ENCODE data around the gene ATXN3.
A peak's percentile ranks its signal among the peaks of the same experiment; 100 is the strongest.

Gene ATXN3

GRCh38 chr14:92108345-92109254 is 2.2 kb upstream of the ATXN3 start:
- no peak for DNase-seq (ENCODE audit: low read depth)
- no peak for TF ChIP-seq CTCF (IDR thresholded peaks at IDR 0.05; ENCODE audit: low read length, missing control alignments)
- no peak overlapping the region for H3K4me3 ChIP-seq (replicated peaks; ENCODE audit: low read depth, low read length)

GRCh38 chr14:92105893-92106142 is 564 bp downstream of the ATXN3 start:
- TF ChIP-seq CTCF (IDR thresholded peaks at IDR 0.05; ENCODE audit: low read length, missing control alignments), result no peak
- H3K4me3 ChIP-seq (replicated peaks; ENCODE audit: low read depth, low read length), result peak overlapping the region; percentile 61
- DNase-seq (ENCODE audit: low read depth), result peak; percentile 68

DNA sequence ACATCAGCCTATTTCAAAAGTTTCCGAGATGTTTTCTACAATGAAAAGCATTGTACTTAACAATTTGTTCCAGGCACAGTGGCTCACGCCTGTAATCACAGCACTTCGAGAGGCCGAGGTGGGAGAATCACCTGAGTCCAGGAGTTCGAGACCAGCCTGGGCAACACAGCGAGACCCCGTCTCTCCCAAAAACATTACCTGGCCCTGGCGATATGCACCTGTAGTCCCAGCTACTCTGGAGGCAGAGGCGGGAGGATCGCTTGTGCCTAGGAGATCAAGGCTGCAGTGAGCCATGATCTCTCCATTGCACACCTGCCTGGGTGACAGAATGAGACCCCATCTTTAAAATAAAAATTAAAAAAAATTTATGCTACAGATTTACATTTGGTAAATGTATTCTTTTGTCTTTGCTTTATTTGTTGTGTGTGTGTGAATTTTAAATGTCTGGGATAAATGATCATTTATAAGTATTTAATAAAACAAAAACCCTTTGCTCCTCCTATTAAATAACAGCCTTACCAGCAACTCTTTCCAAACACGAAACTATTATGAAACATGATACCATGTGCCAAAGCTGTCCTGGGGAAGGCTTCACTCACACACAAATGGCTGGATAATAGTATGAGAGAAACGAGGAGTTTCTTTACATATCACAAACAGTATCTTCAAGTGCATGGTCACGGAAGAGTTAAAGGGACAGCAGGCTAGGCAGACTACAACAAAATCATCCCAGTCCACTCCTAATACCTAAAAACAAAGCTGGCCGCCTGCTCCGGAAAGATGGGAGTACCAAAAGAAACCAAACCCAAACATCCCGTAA is 1.1 kb downstream of the ATXN3 start:
- peak overlapping the region; percentile 61 for H3K4me3 ChIP-seq (replicated peaks; ENCODE audit: low read depth, low read length)
- TF ChIP-seq CTCF (IDR thresholded peaks at IDR 0.05; ENCODE audit: low read length, missing control alignments), result no peak
- no peak for DNase-seq (ENCODE audit: low read depth)

GRCh38 chr14:92103363-92103989 is 2.9 kb downstream of the ATXN3 start:
- H3K4me3 ChIP-seq (replicated peaks; ENCODE audit: low read depth, low read length), result no peak overlapping the region
- DNase-seq (ENCODE audit: low read depth), result no peak
- TF ChIP-seq CTCF (IDR thresholded peaks at IDR 0.05; ENCODE audit: low read length, missing control alignments), result no peak

GRCh38 chr14:92099802-92100201 is 6.6 kb downstream of the ATXN3 start:
- no peak for DNase-seq (ENCODE audit: low read depth)
- no peak overlapping the region for H3K4me3 ChIP-seq (replicated peaks; ENCODE audit: low read depth, low read length)
- TF ChIP-seq CTCF (IDR thresholded peaks at IDR 0.05; ENCODE audit: low read length, missing control alignments), result no peak

GRCh38 chr14:92093320-92093719 is 13.1 kb downstream of the ATXN3 start:
- DNase-seq (ENCODE audit: low read depth), result peak; percentile 8
- no peak overlapping the region for H3K4me3 ChIP-seq (replicated peaks; ENCODE audit: low read depth, low read length)
- TF ChIP-seq CTCF (IDR thresholded peaks at IDR 0.05; ENCODE audit: low read length, missing control alignments), result peak; percentile 8

All from fibroblast of pulmonary artery (primary cell).